Stomach (tissue), 9 donors: ENCODE results near the gene ZBTB8OS. TPM values are rescaled to one million over a fixed set of nuclear protein-coding genes. Genes with fewer than 3 reads are reported as not detected.
"Not testable (repeated sequence)": the region's sequence is repeated elsewhere in the genome, so short reads cannot be mapped to it uniquely, and the experiment has no call there.

ENCODE experiments used
- DNase-seq, 2 donors: peaks; one replicate each; pipeline versions ENCODE4 v3.0.0 to v3.0.0-alpha.2; 2013 to 2019
- H3K27ac ChIP-seq, 5 donors: fragments of 200-600 bp in 4 of 5; sonication (generic) in 4 of 5; one replicate each; pipeline ENCODE4 v1.5.1; 2013 to 2019; ENCODE audit warnings: mild to moderate bottlenecking in 1 of 5, moderate library complexity in 1 of 5
- H3K27me3 ChIP-seq, 3 donors: fragments of 200-600 bp; sonication (generic); one replicate each; pipeline ENCODE4 v1.5.1; 2017 to 2019; ENCODE audit warnings: mixed run types in 1 of 3
- H3K36me3 ChIP-seq, 4 donors: fragments of 200-600 bp; sonication (generic); 1 replicate in 3 of 4; 2 replicates in 1 of 4; pipeline ENCODE4 v1.5.1; 2016 to 2019
- H3K4me1 ChIP-seq, 4 donors: fragments of 200-600 bp; sonication (generic); one replicate each; pipeline ENCODE4 v1.5.1; 2016 to 2019
- H3K4me3 ChIP-seq, 4 donors: fragments of 200-600 bp; sonication (generic) in 3 of 4; one replicate each; pipeline ENCODE4 v1.5.1; 2016 to 2019; ENCODE audit warnings: mild to moderate bottlenecking in 1 of 4
- H3K9me3 ChIP-seq, 4 donors: fragments of 200-600 bp; sonication (generic); one replicate each; pipeline ENCODE4 v1.5.1; 2016 to 2019
- CTCF ChIP-seq, 7 experiments: fragments of 450-650 bp in 4 of 7; fragments of 200-600 bp in 3 of 7; sonication (generic) in 3 of 7; IDR thresholded peaks; one replicate each; pipeline ENCODE4 v1.5.1; 2016 to 2019; ENCODE audit warnings: antibody characterized with exemption in 7 of 7, control low read depth in 2 of 7, mild to moderate bottlenecking in 1 of 7
- EP300 ChIP-seq: sonication (generic); formaldehyde crosslinking; IDR thresholded peaks from one replicate; pipeline ENCODE4 v1.6.1; 2017; ENCODE audit warnings: antibody characterized with exemption
- POLR2A ChIP-seq, 4 donors: fragments of 450-650 bp; IDR thresholded peaks; one replicate each; pipeline ENCODE4 v1.6.1; 2016; ENCODE audit warnings: antibody characterized with exemption in 4 of 4, control low read depth in 2 of 4, mild to moderate bottlenecking in 1 of 4, moderate library complexity in 1 of 4
- POLR2AphosphoS5 ChIP-seq, 3 donors: sonication (generic); formaldehyde crosslinking; IDR thresholded peaks; one replicate each; pipeline ENCODE4 v1.6.1; 2016; ENCODE audit warnings: antibody characterized with exemption in 3 of 3
- WGBS, 5 donors: extraction: QIAGEN DNeasy Blood & Tissue Kit in 3 of 5; methylation state at CpG; one replicate each; pipeline versions ENCODE4 v1.1.5 to v1.1.7; 2013 to 2018; 5-methylcytosine and 5-hydroxymethylcytosine counted together
- intact Hi-C: fragments of 100-400 bp; cut with DNase I; formaldehyde crosslinking; loops from one replicate; pipeline ENCODE4 v1.15.1; 2023; ENCODE audit warnings: low total_unique reads
- polyA plus RNA-seq, 3 donors: library from polyadenylated mRNA; stranded (reverse); fragments of 200-250 nt; gene quantifications; one replicate each; pipeline ENCODE4 v1.2.3, GENCODE V29; 2013
- total RNA-seq, 5 donors: library from RNA; depleted of rRNA; stranded (reverse); fragments of >200 nt; gene quantifications; one replicate each; pipeline versions ENCODE4 v1.1.0 to v1.2.3, GENCODE V29; 2014 to 2016
- donor health status: healthy with polysubstance abuse.
- donor health status: Bipolar disorder and iron deficiency.
- donor health status: healthy.

ZBTB8OS gene
- total and polyA plus RNA-seq, 8 donors: 10.4 to 151 (median 49.2) TPM

DNA sequence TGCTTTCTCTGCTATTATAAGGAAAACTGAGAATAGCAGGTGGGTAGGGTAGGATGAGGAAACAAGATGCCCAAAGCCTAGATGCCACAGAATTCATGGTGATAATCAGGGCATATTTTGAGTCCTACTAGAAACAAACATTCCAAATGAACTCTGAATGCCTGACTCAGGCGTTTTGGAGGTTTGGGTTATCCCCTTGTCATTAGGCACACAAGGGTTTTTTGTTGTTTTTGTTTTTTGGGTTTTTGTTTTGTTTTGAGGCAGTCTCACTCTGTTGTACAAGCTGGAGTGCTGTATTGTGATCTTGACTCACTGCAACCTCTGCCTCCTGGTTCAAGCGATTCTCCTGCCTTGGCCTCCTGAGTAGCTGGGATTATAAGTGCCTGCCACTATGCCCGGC, 33.0 kb upstream of the ZBTB8OS start:
- peak overlapping the region; percentile 32 to 65 (median 52) for H3K27ac ChIP-seq

GRCh38 chr1:32681999-32682398, 31.6 kb upstream of the ZBTB8OS start:
- peaks cover 23 to 69% (median 44%) of the 10 kb centered on the region in 4 donors for H3K4me1 ChIP-seq
- 38 to 55% (median 47%) methylated on average over 3 of the region's 3 CpGs for WGBS, 5 donors
- H3K27ac ChIP-seq: peak overlapping the region in 4 of 5 donors; percentile 25 to 65 (median 49)
- H3K27me3 ChIP-seq: no peaks in the 10 kb centered on the region
- no peaks in the 10 kb centered on the region for H3K9me3 ChIP-seq
- intact Hi-C loops: no loop called here
- no peak for DNase-seq
- H3K36me3 ChIP-seq: peaks cover 24 to 93% (median 88%) of the 10 kb centered on the region in 4 donors
- TF ChIP-seq EP300: no peak
- no peak for TF ChIP-seq CTCF (IDR thresholded peaks at IDR 0.05)
- no peak for TF ChIP-seq POLR2A (IDR thresholded peaks at IDR 0.05)
- TF ChIP-seq POLR2AphosphoS5 (IDR thresholded peaks at IDR 0.05): no peak
- no peak overlapping the region for H3K4me3 ChIP-seq

More for the DNA sequence above, 33.0 kb upstream of the ZBTB8OS start:
- WGBS, 5 donors: 62 to 81% (median 81%) methylated on average over 3 of the region's 3 CpGs
- intact Hi-C loops: no loop called here
- Histone ChIP-seq H3K27me3 (no peaks in the 10 kb centered on the region), H3K4me3 (no peak overlapping the region), H3K9me3 (no peaks in the 10 kb centered on the region), H3K4me1 (peaks cover 23 to 67% (median 49%) of the 10 kb centered on the region in 4 donors), H3K36me3 (peaks cover 24 to 84% (median 77%) of the 10 kb centered on the region in 4 donors)
- no peak for TF ChIP-seq EP300
- no peak for TF ChIP-seq POLR2AphosphoS5 (IDR thresholded peaks at IDR 0.05)
- TF ChIP-seq CTCF (IDR thresholded peaks at IDR 0.05): no peak
- no peak for TF ChIP-seq POLR2A (IDR thresholded peaks at IDR 0.05)
- DNase-seq: no peak

- H3K9me3 ChIP-seq: no peaks in the 10 kb centered on the region
- intact Hi-C loops: no loop called here
- 30 to 39% (median 36%) methylated on average over 2 of the region's 2 CpGs for WGBS, 5 donors
- H3K27me3 ChIP-seq: no peaks in the 10 kb centered on the region
- no peak overlapping the region for H3K4me3 ChIP-seq
- H3K4me1 ChIP-seq: peaks cover 23 to 70% (median 47%) of the 10 kb centered on the region in 4 donors
- peak overlapping the region in 3 of 5 donors; percentile 35 to 65 (median 63) for H3K27ac ChIP-seq
- H3K36me3 ChIP-seq: peaks cover 24 to 93% (median 88%) of the 10 kb centered on the region in 4 donors
- no peak for DNase-seq
- TF ChIP-seq CTCF (IDR thresholded peaks at IDR 0.05) (no peak), EP300 (no peak), POLR2A (IDR thresholded peaks at IDR 0.05) (no peak), POLR2AphosphoS5 (IDR thresholded peaks at IDR 0.05) (no peak)
Observed at GRCh38 chr1:32681509-32681908, 31.2 kb upstream of the ZBTB8OS start.

GRCh38 chr1:32680642-32681041, 30.3 kb upstream of the ZBTB8OS start:
- peaks cover 30 to 93% (median 88%) of the 10 kb centered on the region in 4 donors for H3K36me3 ChIP-seq
- no peak overlapping the region for H3K4me3 ChIP-seq
- H3K27me3 ChIP-seq: no peaks in the 10 kb centered on the region
- intact Hi-C loops: no loop called here
- H3K27ac ChIP-seq: peak overlapping the region in 3 of 5 donors; percentile 22 to 65 (median 45)
- peaks cover 23 to 62% (median 46%) of the 10 kb centered on the region in 4 donors for H3K4me1 ChIP-seq
- 39 to 61% (median 50%) methylated on average over 1 of the region's 1 CpG for WGBS, 5 donors
- DNase-seq: no peak
- TF ChIP-seq POLR2AphosphoS5 (IDR thresholded peaks at IDR 0.05): no peak
- no peaks in the 10 kb centered on the region for H3K9me3 ChIP-seq

DNA sequence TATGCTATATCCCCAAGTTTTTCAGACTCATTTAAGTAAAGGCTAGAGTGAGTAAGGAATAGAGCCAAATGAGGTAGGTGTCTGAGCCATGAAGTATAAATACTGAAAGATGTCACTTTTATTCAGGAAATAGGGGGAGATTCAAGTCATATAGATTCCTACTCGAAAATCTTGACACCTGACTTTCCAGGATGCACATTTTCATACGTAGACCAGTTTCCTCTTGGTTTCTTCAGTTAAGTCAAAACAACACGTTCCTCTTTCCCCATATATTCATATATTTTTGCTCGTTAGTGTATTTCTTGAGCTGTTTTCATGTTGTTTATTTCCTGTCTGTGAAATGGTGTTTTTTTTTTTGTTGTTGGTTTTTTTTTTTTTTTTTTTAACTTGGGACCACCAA, 29.6 kb upstream of the ZBTB8OS start:
- H3K27me3 ChIP-seq, DNase-seq, H3K27ac ChIP-seq, intact Hi-C loops, H3K9me3 ChIP-seq, H3K4me3 ChIP-seq: not testable (repeated sequence)
- WGBS, 5 donors: 78 to 86% (median 84%) methylated on average over 4 of the region's 4 CpGs
- Histone ChIP-seq H3K36me3 (peaks cover 36 to 93% (median 88%) of the 10 kb centered on the region in 4 donors), H3K4me1 (peaks cover 18 to 56% (median 43%) of the 10 kb centered on the region in 4 donors)
